ENCODE measurements around the gene FAM53B.

Gene FAM53B

GRCh38 chr10:124678557-124679240, 65.5 kb downstream of the FAM53B start (continued):
- TF ChIP-seq ZNF639 (tag by site-specific recombination; IDR thresholded peaks at IDR 0.05): no peak
- no peak for TF ChIP-seq HOXC10 (CRISPR knock-in tag; IDR thresholded peaks at IDR 0.05)
- no peak for TF ChIP-seq PRDM1 (tag by site-specific recombination; IDR thresholded peaks at IDR 0.05)
- TF ChIP-seq ZNF791 (tag by site-specific recombination; IDR thresholded peaks at IDR 0.05): no peak
- TF ChIP-seq ZBTB8A (tag by site-specific recombination; IDR thresholded peaks at IDR 0.05): no peak
- TF ChIP-seq ZNF837 (tag by site-specific recombination; IDR thresholded peaks at IDR 0.05): no peak
- no peak for TF ChIP-seq SP3 (tag by site-specific recombination; IDR thresholded peaks at IDR 0.05)
- TF ChIP-seq WT1 (tag by site-specific recombination; IDR thresholded peaks at IDR 0.05): no peak

GRCh38 chr10:124677749-124678556, 66.2 kb downstream of the FAM53B start:
- Histone ChIP-seq H3K4me3 (ENCODE audit: low read depth, low read length) (no peak overlapping the region), H3K36me3 (ENCODE audit: control insufficient read depth in 2 of 2, insufficient read depth in 1 of 2, low read length in 2 of 2) (peaks cover 0 to 32% of the 10 kb centered on the region in 2 experiments; a peak in 2 of 3 replicates), H3K27ac (ENCODE audit: extremely low read depth, low read depth, low read length) (no peak overlapping the region), H3K9me3 (ENCODE audit: control insufficient read depth, insufficient read depth, low read depth, low read length) (no peaks in the 10 kb centered on the region), H3K4me1 (ENCODE audit: control insufficient read depth, insufficient read depth, low read length) (no peaks in the 10 kb centered on the region)
- ChIA-PET CTCF (interaction anchor here (0.6 kb wide), 1 partner anchor 9 kb away, joined by 4 read pairs; no protein-coding TSS in a partner anchor), POLR2A (no interaction called here)
- TF ChIP-seq ZNF221 (tag by site-specific recombination; IDR thresholded peaks at IDR 0.05; ENCODE audit: borderline replicate concordance): no peak

- ChIA-PET POLR2A (no interaction called here), CTCF (interaction anchor here (0.6 kb wide), 1 partner anchor 8 kb away, joined by 4 read pairs; no protein-coding TSS in a partner anchor)
- H3K4me1 ChIP-seq (ENCODE audit: control insufficient read depth, insufficient read depth, low read length): no peaks in the 10 kb centered on the region
- H3K36me3 ChIP-seq (ENCODE audit: control insufficient read depth in 2 of 2, insufficient read depth in 1 of 2, low read length in 2 of 2): peaks cover 0 to 31% of the 10 kb centered on the region in 2 experiments; a peak in 2 of 3 replicates
- no peaks in the 10 kb centered on the region for H3K9me3 ChIP-seq (ENCODE audit: control insufficient read depth, insufficient read depth, low read depth, low read length)
- H3K27ac ChIP-seq (ENCODE audit: extremely low read depth, low read depth, low read length): no peak overlapping the region
- H3K4me3 ChIP-seq (ENCODE audit: low read depth, low read length): no peak overlapping the region
- TF ChIP-seq ZNF24 (tag by site-specific recombination; IDR thresholded peaks at IDR 0.05) (no peak), ZNF394 (tag by site-specific recombination; IDR thresholded peaks at IDR 0.05; ENCODE audit: borderline replicate concordance) (no peak), ZBTB11 (tag by site-specific recombination; conservative IDR thresholded peaks at IDR 0.05; ENCODE audit: low read depth) (no peak), ZNF560 (tag by site-specific recombination; IDR thresholded peaks at IDR 0.05; ENCODE audit: borderline replicate concordance) (no peak), ZNF169 (tag by site-specific recombination; IDR thresholded peaks at IDR 0.05) (no peak), ZNF596 (tag by site-specific recombination; IDR thresholded peaks at IDR 0.05) (no peak), ZNF658 (tag by site-specific recombination; IDR thresholded peaks at IDR 0.05) (no peak), ZFP3 (tag by site-specific recombination; IDR thresholded peaks at IDR 0.05; ENCODE audit: low read depth) (no peak), KLF8 (tag by site-specific recombination; IDR thresholded peaks at IDR 0.05) (no peak), ZNF416 (tag by site-specific recombination; IDR thresholded peaks at IDR 0.05) (no peak), OSR2 (tag by site-specific recombination; IDR thresholded peaks at IDR 0.05) (no peak), ZNF426 (tag by site-specific recombination; IDR thresholded peaks at IDR 0.05) (no peak), TCF7L2 (IDR thresholded peaks at IDR 0.05; ENCODE audit: borderline replicate concordance, low read depth, low read length) (no peak), REST (tag by site-specific recombination; IDR thresholded peaks at IDR 0.05) (no peak)
Observed at GRCh38 chr10:124677293-124677699, 66.9 kb downstream of the FAM53B start.
